Endodermal cell (in vitro differentiated cells): Measurements from ENCODE around the gene BDKRB1. TPM values are rescaled to one million over a fixed set of nuclear protein-coding genes. Genes with fewer than 3 reads are reported as not detected.

Experiments used
- DNase-seq: peaks from one replicate; pipeline ENCODE4 v3.0.0-alpha.2; 2017
- H3K27ac ChIP-seq: 2 replicates; pipeline ENCODE4 v1.5.1; 2013; ENCODE audit warnings: mild to moderate bottlenecking, low read depth, low read length, moderate library complexity
- H3K27me3 ChIP-seq: 2 replicates; pipeline ENCODE4 v1.6.1; 2013; ENCODE audit warnings: mild to moderate bottlenecking, low read length, moderate library complexity; ENCODE audit not compliant: insufficient read depth, control insufficient read depth, poor library complexity, severe bottlenecking
- H3K36me3 ChIP-seq: 2 replicates; pipeline ENCODE4 v1.7.0; 2013; ENCODE audit warnings: mild to moderate bottlenecking, low read length, moderate library complexity; ENCODE audit not compliant: control insufficient read depth, insufficient read depth
- H3K4me1 ChIP-seq: one replicate; pipeline ENCODE4 v1.7.0; 2013; ENCODE audit warnings: low read length; ENCODE audit not compliant: control insufficient read depth, insufficient read depth
- H3K4me3 ChIP-seq: 2 replicates; pipeline ENCODE4 v1.5.1; 2013; ENCODE audit warnings: mild to moderate bottlenecking, low read length, moderate library complexity
- H3K9ac ChIP-seq: 2 replicates; pipeline ENCODE4 v1.6.1; 2013; ENCODE audit warnings: mild to moderate bottlenecking, low read length, moderate library complexity; ENCODE audit not compliant: poor library complexity, severe bottlenecking; ENCODE audit errors: extremely low read depth
- H3K9me3 ChIP-seq: 2 replicates; pipeline ENCODE4 v1.6.1; 2013; ENCODE audit warnings: mild to moderate bottlenecking, low read length, moderate library complexity; ENCODE audit not compliant: control insufficient read depth
- H3K27ac Mint-ChIP-seq: 2 replicates; pipeline ENCODE4 v1.8.0; 2020; ENCODE audit warnings: mixed read lengths
- H3K27me3 Mint-ChIP-seq: 2 replicates; pipeline ENCODE4 v1.8.0; 2021; ENCODE audit warnings: mild to moderate bottlenecking, mixed read lengths; ENCODE audit not compliant: insufficient read depth
- H3K36me3 Mint-ChIP-seq: 2 replicates; pipeline ENCODE4 v1.8.0; 2020; ENCODE audit warnings: low read depth, mixed read lengths
- H3K4me1 Mint-ChIP-seq: 2 replicates; pipeline ENCODE4 v1.8.0; 2020; ENCODE audit warnings: mixed read lengths
- H3K4me3 Mint-ChIP-seq: 2 replicates; pipeline ENCODE4 v1.8.0; 2020; ENCODE audit warnings: mild to moderate bottlenecking, moderate library complexity, mixed read lengths
- H3K9me3 Mint-ChIP-seq: 2 replicates; pipeline ENCODE4 v1.8.0; 2020; ENCODE audit warnings: mild to moderate bottlenecking, mixed read lengths
- CTCF ChIP-seq: fragments of 200-600 bp; sonication (generic); conservative IDR thresholded peaks from 2 replicates; pipeline ENCODE4 v1.5.0; 2021; ENCODE audit warnings: antibody characterized with exemption, mild to moderate bottlenecking
- WGBS, 2 experiments: methylation state at CpG; one replicate each; pipeline versions ENCODE4 v1.1.5 to v1.1.7; 2013; ENCODE audit warnings: missing lambda C conversion rate in 2 of 2, mixed read lengths in 1 of 2; ENCODE audit not compliant: insufficient coverage in 1 of 2, insufficient read length in 1 of 2; 5-methylcytosine and 5-hydroxymethylcytosine counted together
- total RNA-seq, 2 donors: library from RNA; stranded (reverse); fragmentation: NEBNext Ultra II Directional in 1 of 2; extraction: Animal tissue kit (Norgen Biotek cat#: 25700) in 1 of 2; gene quantifications; 2 replicates in 1 of 2; 3 replicates in 1 of 2; pipeline ENCODE4 v1.2.1, GENCODE V29; 2021

Gene BDKRB1
- total RNA-seq, 2 donors from 2014 or later, result 0.24 TPM; not detected in 1

- H3K4me3 Mint-ChIP-seq, result no peak overlapping the region
- Histone ChIP-seq H3K27me3 (no peaks in the 10 kb centered on the region), H3K9ac (no peak overlapping the region), H3K4me1 (no peaks in the 10 kb centered on the region), H3K9me3 (no peaks in the 10 kb centered on the region), H3K4me3 (no peak overlapping the region), H3K27ac (no peak overlapping the region), H3K36me3 (no peaks in the 10 kb centered on the region)
- TF ChIP-seq CTCF, result no peak
- H3K4me1 Mint-ChIP-seq, result no peaks in the 10 kb centered on the region
- H3K27me3 Mint-ChIP-seq, result peaks cover 1% of the 10 kb centered on the region
- peaks cover 1% of the 10 kb centered on the region for H3K9me3 Mint-ChIP-seq
- DNase-seq, result no peak
- WGBS, 2 experiments, result 93 to 95% methylated on average over 13 to 19 of the region's 19 CpGs
- no peaks in the 10 kb centered on the region for H3K36me3 Mint-ChIP-seq
- H3K27ac Mint-ChIP-seq, result no peak overlapping the region
Measured at GRCh38 chr14:96252323-96252998, 3.5 kb upstream of the BDKRB1 start.

- H3K36me3 Mint-ChIP-seq, result no peaks in the 10 kb centered on the region
- H3K4me3 Mint-ChIP-seq, result no peak overlapping the region
- no peaks in the 10 kb centered on the region for H3K4me1 Mint-ChIP-seq
- H3K27ac Mint-ChIP-seq, result no peak overlapping the region
- DNase-seq, result peak; percentile 82
- H3K27ac ChIP-seq, result no peak overlapping the region
- H3K9me3 ChIP-seq, result no peaks in the 10 kb centered on the region
- H3K9me3 Mint-ChIP-seq, result peaks cover 1% of the 10 kb centered on the region
- H3K27me3 ChIP-seq, result no peaks in the 10 kb centered on the region
- H3K27me3 Mint-ChIP-seq, result peaks cover 1% of the 10 kb centered on the region
- no peaks in the 10 kb centered on the region for H3K4me1 ChIP-seq
- 61 to 84% methylated on average over 6 to 9 of the region's 9 CpGs for WGBS, 2 experiments
- no peak overlapping the region for H3K9ac ChIP-seq
- no peaks in the 10 kb centered on the region for H3K36me3 ChIP-seq
- TF ChIP-seq CTCF, result no peak
- no peak overlapping the region for H3K4me3 ChIP-seq
Measured at GRCh38 chr14:96252999-96253539, 2.9 kb upstream of the BDKRB1 start.

GRCh38 chr14:96254687-96255086 lies 1.3 kb upstream of the BDKRB1 start:
- no peaks in the 10 kb centered on the region for H3K36me3 ChIP-seq
- peaks cover 8% of the 10 kb centered on the region for H3K9me3 ChIP-seq
- H3K27me3 ChIP-seq, result no peaks in the 10 kb centered on the region
- H3K27me3 Mint-ChIP-seq, result peaks cover 1% of the 10 kb centered on the region
- DNase-seq, result no peak
- H3K4me3 ChIP-seq, result no peak overlapping the region
- no peak overlapping the region for H3K9ac ChIP-seq
- H3K9me3 Mint-ChIP-seq, result peaks cover 5% of the 10 kb centered on the region
- no peaks in the 10 kb centered on the region for H3K4me1 Mint-ChIP-seq
- H3K36me3 Mint-ChIP-seq, result no peaks in the 10 kb centered on the region
- H3K4me1 ChIP-seq, result no peaks in the 10 kb centered on the region
- no peak overlapping the region for H3K27ac Mint-ChIP-seq
- no peak overlapping the region for H3K27ac ChIP-seq
- TF ChIP-seq CTCF, result no peak
- 90 to 91% methylated on average over 9 to 11 of the region's 11 CpGs for WGBS, 2 experiments
- no peak overlapping the region for H3K4me3 Mint-ChIP-seq
